ENCODE data around the gene MED13.

The MED13 gene

GRCh38 chr17:62059414-62059813 lies 5.7 kb downstream of the MED13 start:
- in situ Hi-C loops (cut with HindIII; ENCODE audit: low sequenced_read_pairs): no loop called here
- H3K4me3 ChIP-seq (ENCODE audit: low read depth, low read length): no peak overlapping the region
- no peak for TF ChIP-seq CTCF (IDR thresholded peaks at IDR 0.05; ENCODE audit: low read depth, low read length, missing control alignments)
- DNase-seq (ENCODE audit: low read depth): no peak

GRCh38 chr17:62058611-62059010 lies 6.5 kb downstream of the MED13 start:
- no peak for TF ChIP-seq CTCF (IDR thresholded peaks at IDR 0.05; ENCODE audit: low read depth, low read length, missing control alignments)
- no peak overlapping the region for H3K4me3 ChIP-seq (ENCODE audit: low read depth, low read length)
- in situ Hi-C loops (cut with HindIII; ENCODE audit: low sequenced_read_pairs): no loop called here
- no peak for DNase-seq (ENCODE audit: low read depth)

GRCh38 chr17:62057696-62058095 lies 7.4 kb downstream of the MED13 start:
- no peak for DNase-seq (ENCODE audit: low read depth)

DNA sequence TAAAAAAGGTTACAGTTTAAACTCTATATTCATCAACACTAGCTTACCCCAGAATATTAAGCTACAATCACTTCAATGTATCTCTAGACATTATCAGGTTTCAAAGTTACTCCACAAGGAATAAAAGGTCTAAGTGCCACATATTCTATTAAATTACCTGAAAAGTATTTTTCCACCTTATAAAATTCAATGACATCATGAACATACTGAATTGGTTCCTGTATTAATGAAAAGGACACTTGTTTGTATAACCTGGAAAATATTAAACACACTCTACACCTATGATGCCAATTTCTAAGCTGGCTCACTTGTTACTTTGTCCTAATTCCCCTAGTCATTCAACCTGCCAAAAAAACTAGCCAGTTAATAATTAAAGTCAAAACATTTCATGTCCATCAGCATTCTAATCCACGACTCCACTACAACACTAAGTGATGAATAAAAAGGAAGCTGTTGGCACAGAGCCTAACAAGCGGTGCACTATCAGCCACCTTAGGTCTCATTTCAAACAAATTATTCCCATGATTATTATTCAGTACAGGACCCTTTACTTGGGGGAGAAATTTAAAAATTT lies 12.2 kb downstream of the MED13 start:
- DNase-seq (ENCODE audit: low read depth): no peak
- TF ChIP-seq CTCF (IDR thresholded peaks at IDR 0.05; ENCODE audit: low read depth, low read length, missing control alignments): no peak
- in situ Hi-C loops (cut with HindIII; ENCODE audit: low sequenced_read_pairs): no loop called here
- H3K4me3 ChIP-seq (ENCODE audit: low read depth, low read length): no peak overlapping the region

More at GRCh38 chr17:62057696-62058095, 7.4 kb downstream of the MED13 start:
- H3K4me3 ChIP-seq (ENCODE audit: low read depth, low read length): no peak overlapping the region
- in situ Hi-C loops (cut with HindIII; ENCODE audit: low sequenced_read_pairs): no loop called here
- no peak for TF ChIP-seq CTCF (IDR thresholded peaks at IDR 0.05; ENCODE audit: low read depth, low read length, missing control alignments)

DNA sequence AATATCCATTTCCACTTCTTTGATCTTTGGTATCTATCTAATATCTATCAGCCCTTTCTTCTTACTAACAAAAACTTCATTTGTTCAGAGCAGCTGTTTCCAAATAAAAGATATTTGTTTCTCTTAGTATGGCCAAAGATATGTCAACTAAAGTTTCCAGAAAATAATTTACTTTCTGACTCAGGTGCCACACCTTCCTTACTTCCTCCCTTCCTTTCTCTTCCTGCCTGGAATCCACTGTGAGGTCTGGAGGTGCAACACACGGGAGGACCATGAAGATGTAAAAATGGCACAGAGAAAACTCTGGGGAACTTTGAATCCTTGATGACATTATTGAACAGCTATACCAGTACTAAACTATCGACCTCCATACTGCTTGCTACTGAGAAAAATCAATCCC lies 14.0 kb downstream of the MED13 start:
- TF ChIP-seq CTCF (IDR thresholded peaks at IDR 0.05; ENCODE audit: low read depth, low read length, missing control alignments): no peak
- DNase-seq (ENCODE audit: low read depth): no peak
- no peak overlapping the region for H3K4me3 ChIP-seq (ENCODE audit: low read depth, low read length)
- in situ Hi-C loops (cut with HindIII; ENCODE audit: low sequenced_read_pairs): no loop called here

DNA sequence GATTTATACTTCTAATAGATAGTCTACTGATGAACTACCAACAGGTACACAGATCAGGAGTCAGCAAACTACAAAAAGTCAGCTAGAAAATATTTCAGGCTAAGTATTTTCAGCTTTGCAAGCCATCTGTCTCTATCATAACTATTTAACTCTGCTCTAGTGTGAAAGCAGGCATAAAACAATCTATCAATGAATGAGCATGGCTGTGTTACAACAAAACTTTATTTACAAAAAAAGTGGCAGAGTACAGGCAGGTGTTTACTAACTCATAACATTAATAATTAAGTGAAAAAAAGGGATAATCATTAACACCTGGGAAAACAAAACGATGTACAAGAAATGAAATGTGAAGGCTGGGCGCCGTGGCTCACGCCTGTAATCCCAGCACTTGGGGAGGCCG lies 15.8 kb downstream of the MED13 start:
- in situ Hi-C loops (cut with HindIII; ENCODE audit: low sequenced_read_pairs): no loop called here
- no peak for DNase-seq (ENCODE audit: low read depth)
- H3K4me3 ChIP-seq (ENCODE audit: low read depth, low read length): no peak overlapping the region
- TF ChIP-seq CTCF (IDR thresholded peaks at IDR 0.05; ENCODE audit: low read depth, low read length, missing control alignments): no peak
